GM19035 (cell line): ENCODE results near the gene SIGLEC6.

Experiments
- ATAC-seq: cut with Tn5 transposase; IDR thresholded peaks from one replicate; pipeline ENCODE4 v1.9.1; 2021; ENCODE audit not compliant: unreplicated experiment

Gene SIGLEC6

GRCh38 chr19:51531349-51532315 lies at the start of gene SIGLEC6:
SIGLEC6 (minus strand) TSS chr19:51531670; CDS start chr19:51531648, 22 bp downstream.
- no peak for ATAC-seq

GRCh38 chr19:51576850-51577249 lies 45.4 kb upstream of the SIGLEC6 start:
- ATAC-seq = peak; percentile 80

- ATAC-seq = no peak
These were observed 41.9 kb upstream of the SIGLEC6 start for GRCh38 chr19:51573331-51573730.

- no peak for ATAC-seq
These were observed 41.4 kb upstream of the SIGLEC6 start for GRCh38 chr19:51572908-51573307.

DNA sequence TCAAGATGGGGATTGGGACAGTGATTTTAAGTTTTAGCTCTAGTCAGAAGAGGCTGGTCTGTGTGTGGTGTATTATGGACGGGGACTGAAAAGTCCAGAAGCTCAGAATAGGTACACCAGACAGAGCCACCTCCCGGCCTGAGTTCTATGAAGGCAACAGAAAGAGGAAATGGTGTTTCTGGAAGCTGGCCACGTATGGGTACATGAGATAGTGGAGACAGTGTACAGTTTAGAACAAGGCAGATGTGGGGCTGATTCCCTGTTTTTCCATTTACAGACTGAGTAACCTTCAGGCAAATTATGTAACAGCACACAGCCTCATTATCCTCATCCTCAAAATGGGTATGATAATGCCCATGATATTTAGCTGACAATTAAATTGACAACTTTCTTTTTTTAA lies 40.9 kb upstream of the SIGLEC6 start:
- ATAC-seq = no peak

DNA sequence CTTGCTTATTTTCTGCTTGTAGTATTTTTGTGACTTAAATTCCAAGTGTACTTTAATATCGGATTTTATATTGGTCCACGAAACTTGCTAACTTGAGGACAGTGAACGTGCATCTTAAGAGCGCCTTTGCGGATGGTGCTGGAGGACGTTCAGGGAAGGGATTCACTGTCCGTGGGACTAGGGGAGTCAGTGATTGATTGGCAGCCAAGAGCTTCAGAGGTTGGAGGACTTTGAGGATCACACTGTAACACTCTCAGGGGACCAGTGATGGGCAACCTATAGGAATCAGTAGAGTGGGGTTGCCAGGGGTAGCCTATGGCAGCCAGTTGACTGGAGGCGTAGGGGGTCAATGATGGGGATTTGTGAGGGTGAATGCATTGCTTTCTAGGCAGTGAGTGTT lies 40.1 kb upstream of the SIGLEC6 start:
- no peak for ATAC-seq

- peak; percentile 85 for ATAC-seq
These were observed 39.6 kb upstream of the SIGLEC6 start, which contains the start of gene ZNF175 for GRCh38 chr19:51570962-51571575. ZNF175 (plus strand) TSS chr19:51571283; CDS start chr19:51573330, 2,047 bp downstream.

- no peak for ATAC-seq
These were observed 37.0 kb upstream of the SIGLEC6 start for GRCh38 chr19:51568456-51568855.

GRCh38 chr19:51567583-51567982 lies 36.1 kb upstream of the SIGLEC6 start:
- no peak for ATAC-seq

DNA sequence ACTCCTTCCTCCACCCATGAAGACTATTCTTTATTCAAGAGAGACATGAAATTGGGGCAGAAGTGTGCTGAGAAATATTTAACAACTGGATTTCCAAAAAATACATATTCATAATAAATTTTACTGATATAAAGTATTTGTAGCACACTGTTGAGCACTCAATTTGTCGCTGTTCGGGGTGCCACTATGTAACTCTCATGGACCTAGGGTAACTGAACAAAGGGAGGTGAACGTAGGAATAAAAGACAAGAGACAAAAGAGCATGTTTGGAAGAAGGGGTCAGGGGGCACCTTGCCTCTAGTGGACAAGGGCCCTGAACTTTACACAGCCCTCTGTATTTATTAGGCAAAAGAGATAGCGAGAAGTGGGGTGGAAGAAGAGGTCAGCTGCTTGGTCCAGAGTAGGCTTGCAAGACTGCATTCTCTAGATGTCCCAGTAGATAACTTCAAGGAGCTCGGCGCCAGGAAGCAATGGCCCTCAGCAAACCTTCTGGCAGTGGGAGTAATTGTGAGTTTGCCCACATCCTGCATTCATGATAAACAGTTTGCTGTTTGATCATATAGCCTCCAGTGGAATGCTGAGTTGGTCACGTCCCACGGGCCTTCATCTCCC lies 35.1 kb upstream of the SIGLEC6 start:
- ATAC-seq = no peak

DNA sequence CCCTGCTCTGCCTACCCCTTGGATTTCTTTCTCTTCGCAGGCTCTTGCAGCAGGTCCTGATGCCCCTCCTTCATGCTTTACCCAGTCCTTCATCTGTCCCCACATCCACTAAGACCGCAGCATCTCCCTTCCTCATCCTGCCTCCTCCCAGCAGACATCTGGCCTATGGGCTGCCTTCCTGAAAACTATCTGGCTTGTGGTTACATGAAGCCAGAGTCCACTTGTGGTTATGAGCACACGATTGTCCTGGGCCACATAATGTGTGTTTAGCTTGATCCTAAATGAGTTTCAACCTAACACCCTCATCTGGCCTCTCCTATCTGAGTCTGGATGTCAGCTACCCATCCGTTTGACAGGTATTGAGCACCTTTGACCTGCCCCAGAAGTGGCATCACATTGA lies 34.1 kb upstream of the SIGLEC6 start:
- ATAC-seq = no peak

GRCh38 chr19:51564791-51565190 lies 33.3 kb upstream of the SIGLEC6 start:
- ATAC-seq = no peak

- no peak for ATAC-seq
These were observed 28.9 kb upstream of the SIGLEC6 start for GRCh38 chr19:51560339-51560738.

GRCh38 chr19:51559240-51559639 lies 27.8 kb upstream of the SIGLEC6 start:
- no peak for ATAC-seq

GRCh38 chr19:51552996-51553725 lies 21.7 kb upstream of the SIGLEC6 start:
- ATAC-seq = no peak

- ATAC-seq = no peak
These were observed 21.1 kb upstream of the SIGLEC6 start for GRCh38 chr19:51552608-51552995.

- no peak for ATAC-seq
These were observed 20.4 kb upstream of the SIGLEC6 start for GRCh38 chr19:51551673-51552432.

DNA sequence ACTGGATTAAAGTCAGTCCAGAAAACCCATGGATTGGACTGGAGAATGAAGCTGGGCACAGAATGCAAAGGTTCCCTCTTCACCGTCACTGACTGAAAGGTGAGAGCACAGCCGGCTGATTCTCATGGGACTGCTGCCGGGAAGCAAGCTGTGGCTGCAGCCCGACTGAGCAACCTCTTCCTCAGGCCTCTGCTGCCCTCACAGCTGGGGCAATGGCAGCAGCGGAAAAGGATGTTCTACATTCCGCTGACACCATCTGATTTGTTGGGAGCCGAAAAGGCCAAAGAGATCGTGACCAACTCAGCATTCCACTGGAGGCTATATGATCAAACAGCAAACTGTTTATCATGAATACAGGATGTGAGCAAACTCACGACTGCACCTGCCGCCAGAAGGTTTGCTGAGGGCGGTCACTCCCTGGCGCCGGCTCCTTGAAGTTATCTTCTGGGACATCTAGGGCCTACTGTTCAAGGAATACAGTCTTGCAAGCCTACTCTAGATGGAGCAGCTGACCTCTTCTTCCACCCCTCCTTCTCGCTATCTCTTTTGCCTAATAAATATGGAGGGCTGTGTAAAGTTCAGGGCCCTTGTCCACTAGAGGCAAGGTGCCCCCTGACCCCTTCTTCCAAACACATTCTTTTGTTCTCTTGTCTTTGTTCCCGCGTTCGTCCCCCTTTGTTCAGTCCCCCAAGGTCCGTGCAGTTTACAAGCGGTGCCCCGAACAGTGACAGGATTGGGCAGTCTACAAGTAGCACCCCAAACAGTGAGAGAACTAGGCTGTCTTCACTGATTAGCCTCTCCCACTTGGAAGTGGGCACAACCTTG lies 19.6 kb upstream of the SIGLEC6 start:
- ATAC-seq = no peak

GRCh38 chr19:51549533-51550324 lies 18.3 kb upstream of the SIGLEC6 start:
- no peak for ATAC-seq
